ENCODE results near the gene PGRMC1. TPM values are rescaled to one million over a fixed set of nuclear protein-coding genes. Genes with fewer than 3 reads are reported as not detected.

PGRMC1 gene
- total and polyA plus RNA-seq, 9 of the 15 experiments (the other 6 are each of a cell fraction or from before 2014, with no cell fraction given) = 27.4 to 115 (median 90.3) TPM

GRCh38 chrX:119187298-119187697 is 48.8 kb upstream of the PGRMC1 start:
- POLR2A ChIA-PET = interaction anchor here (1.0 kb wide), 1 partner anchor 50 kb away, joined by 3 read pairs; no protein-coding TSS in a partner anchor
- WGBS (ENCODE audit: insufficient coverage, low coverage, missing lambda C conversion rate) = 12% methylated on average over 3 of the region's 4 CpGs
- DNase-seq (ENCODE audit: extremely low read depth in 1 of 4, low spot score in 3 of 4) (peak in 2 of 4 experiments; percentile 7 to 20), FAIRE-seq (no peak), ATAC-seq (peak; percentile 88)
- no peaks in the 10 kb centered on the region for H3K79me2 ChIP-seq (ENCODE audit: control insufficient read depth, insufficient read depth, low read length)
- no peaks in the 10 kb centered on the region for H3K9me1 ChIP-seq (ENCODE audit: control insufficient read depth, insufficient read depth, low read length)
- no peak overlapping the region for H3K27ac ChIP-seq (ENCODE audit: extremely low read depth, low read depth, low read length)
- intact Hi-C loops (cut with micrococcal nuclease) = no loop called here
- no TSS peak for BruUV-seq (replicated peaks)
- no peaks in the 10 kb centered on the region for H4K20me1 ChIP-seq (replicated peaks; ENCODE audit: control insufficient read depth, insufficient read depth, low read length)
- H3K9ac ChIP-seq (ENCODE audit: insufficient read depth in 1 of 2, low read depth in 2 of 2, low read length in 2 of 2) = no peak overlapping the region
- peak overlapping the region; percentile 87 for H2AFZ ChIP-seq (ENCODE audit: low read depth, low read length)
- TF ChIP-seq FOS (IDR thresholded peaks at IDR 0.05; ENCODE audit: extremely low read depth, insufficient read length) = peak; percentile 45
- no peak for TF ChIP-seq ZNF140 (CRISPR knock-in tag; IDR thresholded peaks at IDR 0.05)
- peak; percentile 51 for TF ChIP-seq RBM25 (IDR thresholded peaks at IDR 0.05; ENCODE audit: low read depth, low read length, severe bottlenecking)
- peak in 1 of 2 experiments; percentile 85; a peak in 2 of 4 replicates for TF ChIP-seq FOXA3 (CRISPR knock-in tag; conservative IDR thresholded peaks at IDR 0.05 in 1 of 2, IDR thresholded peaks at IDR 0.05 in 1 of 2)
- TF ChIP-seq MTA2 (IDR thresholded peaks at IDR 0.05; ENCODE audit: low read depth) = no peak
- TF ChIP-seq, protein P1, sequence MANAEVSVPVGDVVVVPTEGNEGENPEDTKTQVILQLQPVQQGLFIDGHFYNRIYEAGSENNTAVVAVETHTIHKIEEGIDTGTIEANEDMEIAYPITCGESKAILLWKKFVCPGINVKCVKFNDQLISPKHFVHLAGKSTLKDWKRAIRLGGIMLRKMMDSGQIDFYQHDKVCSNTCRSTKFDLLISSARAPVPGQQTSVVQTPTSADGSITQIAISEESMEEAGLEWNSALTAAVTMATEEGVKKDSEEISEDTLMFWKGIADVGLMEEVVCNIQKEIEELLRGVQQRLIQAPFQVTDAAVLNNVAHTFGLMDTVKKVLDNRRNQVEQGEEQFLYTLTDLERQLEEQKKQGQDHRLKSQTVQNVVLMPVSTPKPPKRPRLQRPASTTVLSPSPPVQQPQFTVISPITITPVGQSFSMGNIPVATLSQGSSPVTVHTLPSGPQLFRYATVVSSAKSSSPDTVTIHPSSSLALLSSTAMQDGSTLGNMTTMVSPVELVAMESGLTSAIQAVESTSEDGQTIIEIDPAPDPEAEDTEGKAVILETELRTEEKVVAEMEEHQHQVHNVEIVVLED (CRISPR knock-in tag; IDR thresholded peaks at IDR 0.05) = no peak
- TF ChIP-seq NFYB (IDR thresholded peaks at IDR 0.05; ENCODE audit: extremely low read depth, insufficient read length) = peak; percentile 35
- H3K4me2 ChIP-seq (ENCODE audit: insufficient read depth, low read length) = 0 out of 2 replicates have a peak overlapping the region, but pooled peaks have one; percentile 25
- in situ Hi-C loops (cut with MboI) = no loop called here
- H3K9me3 ChIP-seq (replicated peaks; ENCODE audit: control insufficient read depth, insufficient read depth, low read depth, low read length) = no peaks in the 10 kb centered on the region
- H3K4me1 ChIP-seq (replicated peaks in 1 of 2; ENCODE audit: control insufficient read depth in 2 of 2, insufficient read depth in 2 of 2, low read length in 2 of 2) = peaks cover 0 to 3% of the 10 kb centered on the region in 2 experiments; a peak in 2 of 5 replicates
- H3K4me3 ChIP-seq = no peak overlapping the region
- H3K27me3 ChIP-seq (ENCODE audit: control insufficient read depth in 2 of 2, insufficient read depth in 2 of 2, low read length in 2 of 2) = peaks cover 0 to 8% of the 10 kb centered on the region in 2 experiments; a peak in 2 of 5 replicates
- CTCF ChIA-PET (ENCODE audit: low intra/inter-chr PET ratio) = no interaction called here
- no peaks in the 10 kb centered on the region for H3K36me3 ChIP-seq (ENCODE audit: control insufficient read depth, insufficient read depth, low read length)

All from K562 (cell line).